Vagina (tissue), 2 donors: Measurements from ENCODE around the gene LPAR1. TPM values are rescaled to one million over a fixed set of nuclear protein-coding genes. Genes with fewer than 3 reads are reported as not detected.

Experiments used
- DNase-seq, 2 donors: peaks; one replicate each; pipeline ENCODE4 v3.0.0-alpha.2; 2017; ENCODE audit errors: extremely low spot score in 2 of 2
- H3K27ac ChIP-seq: fragments of 200-600 bp; sonication (generic); one replicate; pipeline ENCODE4 v1.5.1; 2019
- H3K27me3 ChIP-seq: fragments of 200-600 bp; sonication (generic); one replicate; pipeline ENCODE4 v1.5.1; 2019
- H3K36me3 ChIP-seq, 2 donors: fragments of 200-600 bp; sonication (generic); one replicate each; pipeline ENCODE4 v1.5.1; 2017 to 2019
- H3K4me1 ChIP-seq: fragments of 200-600 bp; sonication (generic); one replicate; pipeline ENCODE4 v1.5.1; 2019
- H3K4me3 ChIP-seq, 2 donors: fragments of 200-600 bp; sonication (generic); 1 replicate in 1 of 2; 2 replicates in 1 of 2; pipeline ENCODE4 v1.5.1; 2016 to 2019
- H3K9me3 ChIP-seq: fragments of 200-600 bp; sonication (generic); one replicate; pipeline ENCODE4 v1.5.1; 2019
- CTCF ChIP-seq, 3 experiments: fragments of 450-650 bp in 2 of 3; fragments of 200-600 bp in 1 of 3; sonication (generic) in 1 of 3; IDR thresholded peaks; one replicate each; pipeline ENCODE4 v1.5.1; 2017 to 2019; ENCODE audit warnings: antibody characterized with exemption in 3 of 3, mild to moderate bottlenecking in 2 of 3, moderate library complexity in 2 of 3
- POLR2A ChIP-seq, 2 donors: fragments of 450-650 bp; IDR thresholded peaks; one replicate each; pipeline ENCODE4 v1.6.1; 2017; ENCODE audit warnings: antibody characterized with exemption in 2 of 2, mild to moderate bottlenecking in 2 of 2, moderate library complexity in 2 of 2
- POLR2AphosphoS5 ChIP-seq, 2 donors: sonication (generic); formaldehyde crosslinking; IDR thresholded peaks; one replicate each; pipeline ENCODE4 v1.9.0; 2017; ENCODE audit warnings: antibody characterized with exemption in 2 of 2, mild to moderate bottlenecking in 2 of 2, low read depth in 1 of 2; ENCODE audit not compliant: insufficient read depth in 1 of 2
- intact Hi-C: fragments of 100-400 bp; cut with DNase I; formaldehyde crosslinking; loops from one replicate; pipeline ENCODE4 v1.15.1; 2023
- total RNA-seq: library from RNA; depleted of rRNA; stranded (reverse); fragments of >200 nt; gene quantifications from one replicate; pipeline ENCODE4 v1.2.3, GENCODE V29; 2016

The LPAR1 gene
- total RNA-seq, 1 donor from 2014 or later: 83.0 TPM

DNA sequence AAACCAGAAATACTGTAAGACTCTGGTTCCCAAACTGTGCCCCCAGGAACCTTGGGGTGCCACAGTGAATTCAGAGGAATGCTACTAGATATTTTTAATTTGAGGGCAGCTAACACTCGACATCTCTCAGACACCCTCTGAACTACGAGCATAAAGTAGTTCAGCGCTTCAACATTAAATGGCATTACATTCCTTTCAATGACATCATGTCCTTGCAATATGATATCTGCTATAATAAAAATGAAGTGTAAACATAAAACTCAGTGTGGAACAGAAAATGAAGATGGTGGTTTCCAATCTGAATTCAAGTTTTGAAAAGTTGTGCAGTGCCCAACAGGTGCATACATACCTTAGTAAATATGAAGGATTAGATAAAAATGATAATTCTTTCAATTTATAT is 116.1 kb downstream of the LPAR1 start:
- H3K27me3 ChIP-seq: no peaks in the 10 kb centered on the region
- TF ChIP-seq POLR2AphosphoS5 (IDR thresholded peaks at IDR 0.05; ENCODE audit: insufficient read depth in 1 of 2, low read depth in 1 of 2): no peak
- no peak for TF ChIP-seq POLR2A (IDR thresholded peaks at IDR 0.05)
- TF ChIP-seq CTCF (IDR thresholded peaks at IDR 0.05): no peak
- intact Hi-C loops: no loop called here
- peaks cover 25% of the 10 kb centered on the region for H3K4me1 ChIP-seq
- no peak overlapping the region for H3K27ac ChIP-seq
- DNase-seq: no peak
- H3K9me3 ChIP-seq: no peaks in the 10 kb centered on the region
- no peaks in the 10 kb centered on the region for H3K36me3 ChIP-seq
- H3K4me3 ChIP-seq: no peak overlapping the region

- Histone ChIP-seq H3K9me3 (no peaks in the 10 kb centered on the region), H3K4me3 (no peak overlapping the region), H3K27me3 (no peaks in the 10 kb centered on the region), H3K36me3 (no peaks in the 10 kb centered on the region), H3K4me1 (peaks cover 25% of the 10 kb centered on the region), H3K27ac (no peak overlapping the region)
- no peak for DNase-seq
- TF ChIP-seq POLR2AphosphoS5 (IDR thresholded peaks at IDR 0.05; ENCODE audit: insufficient read depth in 1 of 2, low read depth in 1 of 2) (no peak), CTCF (IDR thresholded peaks at IDR 0.05) (no peak), POLR2A (IDR thresholded peaks at IDR 0.05) (no peak)
- intact Hi-C loops: no loop called here
Observed at GRCh38 chr9:110921705-110922104, 116.6 kb downstream of the LPAR1 start.

DNA sequence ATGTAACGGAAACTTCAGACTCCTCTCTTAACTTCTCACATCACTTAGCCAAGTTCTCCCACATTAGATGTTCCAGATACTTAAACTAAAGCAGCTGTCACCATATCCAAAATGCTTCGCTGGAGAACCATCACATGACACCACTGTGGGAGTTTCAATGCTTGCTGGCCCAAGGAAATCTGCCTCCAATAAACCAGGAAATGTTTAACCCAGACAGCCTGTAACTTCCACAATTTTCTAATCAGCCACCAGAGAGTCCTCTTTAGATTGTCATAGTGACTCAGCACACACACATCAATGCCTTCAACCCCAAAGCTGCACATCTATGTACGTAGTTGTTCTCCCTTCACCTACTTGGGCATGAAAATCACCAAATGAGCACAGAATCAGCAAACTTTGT is 118.7 kb downstream of the LPAR1 start:
- no peak for DNase-seq
- TF ChIP-seq POLR2AphosphoS5 (IDR thresholded peaks at IDR 0.05; ENCODE audit: insufficient read depth in 1 of 2, low read depth in 1 of 2): peak in 1 of 2 donors; percentile 9
- TF ChIP-seq POLR2A (IDR thresholded peaks at IDR 0.05): no peak
- TF ChIP-seq CTCF (IDR thresholded peaks at IDR 0.05): no peak
- Histone ChIP-seq H3K27ac (peak overlapping the region; percentile 59), H3K9me3 (no peaks in the 10 kb centered on the region), H3K4me3 (no peak overlapping the region), H3K4me1 (peaks cover 25% of the 10 kb centered on the region), H3K36me3 (no peaks in the 10 kb centered on the region), H3K27me3 (no peaks in the 10 kb centered on the region)
- intact Hi-C loops: loop anchor here (10.0 kb wide), 1 partner anchor 115 kb away; the partner anchor contains the start of gene LPAR1

GRCh38 chr9:110919050-110919435 is 119.2 kb downstream of the LPAR1 start:
- no peak for DNase-seq
- no peak overlapping the region for H3K4me3 ChIP-seq
- H3K27ac ChIP-seq: peak overlapping the region; percentile 59
- intact Hi-C loops: loop anchor here (10.0 kb wide), 1 partner anchor 116 kb away; the partner anchor contains the start of gene LPAR1
- no peaks in the 10 kb centered on the region for H3K9me3 ChIP-seq
- peaks cover 25% of the 10 kb centered on the region for H3K4me1 ChIP-seq
- H3K36me3 ChIP-seq: no peaks in the 10 kb centered on the region
- H3K27me3 ChIP-seq: no peaks in the 10 kb centered on the region
- TF ChIP-seq POLR2AphosphoS5 (IDR thresholded peaks at IDR 0.05; ENCODE audit: insufficient read depth in 1 of 2, low read depth in 1 of 2): no peak
- no peak for TF ChIP-seq CTCF (IDR thresholded peaks at IDR 0.05)
- no peak for TF ChIP-seq POLR2A (IDR thresholded peaks at IDR 0.05)

GRCh38 chr9:110918316-110919049 is 119.8 kb downstream of the LPAR1 start:
- Histone ChIP-seq H3K36me3 (no peaks in the 10 kb centered on the region), H3K27ac (peak overlapping the region; percentile 59), H3K9me3 (no peaks in the 10 kb centered on the region), H3K4me3 (no peak overlapping the region), H3K4me1 (peaks cover 25% of the 10 kb centered on the region), H3K27me3 (no peaks in the 10 kb centered on the region)
- no peak for DNase-seq
- TF ChIP-seq POLR2AphosphoS5 (IDR thresholded peaks at IDR 0.05; ENCODE audit: insufficient read depth in 1 of 2, low read depth in 1 of 2) (no peak), POLR2A (IDR thresholded peaks at IDR 0.05) (no peak), CTCF (IDR thresholded peaks at IDR 0.05) (no peak)
- intact Hi-C loops: loop anchor here (10.0 kb wide), 1 partner anchor 116 kb away; the partner anchor contains the start of gene LPAR1
